Putamen (tissue), 1 donor: ENCODE results near the gene FOXO1.

Source experiments
- DNase-seq: peaks from one replicate; pipeline ENCODE4 v3.0.0-alpha.2; 2016; ENCODE audit warnings: low spot score

The FOXO1 gene

DNA sequence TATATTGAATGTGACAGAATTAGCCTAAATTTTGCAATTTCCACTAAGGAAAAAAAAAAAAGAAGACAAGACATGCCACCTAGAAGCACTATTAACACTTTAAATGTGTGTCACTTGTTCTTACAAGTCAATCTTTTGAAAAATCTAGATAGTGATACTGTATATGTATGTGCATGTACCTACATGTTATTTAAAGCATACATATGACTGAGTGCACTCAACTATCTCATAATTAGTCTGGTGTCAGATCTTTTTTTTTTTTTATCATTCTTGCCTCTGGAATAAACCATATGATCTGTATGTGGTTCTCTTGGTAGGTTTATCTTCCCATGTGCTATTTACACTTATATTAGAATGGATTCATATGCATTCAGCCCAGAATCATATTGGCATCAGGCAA, 62.3 kb downstream of the FOXO1 start:
- DNase-seq: no peak

- no peak for DNase-seq
Observed at GRCh38 chr13:40600149-40600751, 66.2 kb downstream of the FOXO1 start.

DNA sequence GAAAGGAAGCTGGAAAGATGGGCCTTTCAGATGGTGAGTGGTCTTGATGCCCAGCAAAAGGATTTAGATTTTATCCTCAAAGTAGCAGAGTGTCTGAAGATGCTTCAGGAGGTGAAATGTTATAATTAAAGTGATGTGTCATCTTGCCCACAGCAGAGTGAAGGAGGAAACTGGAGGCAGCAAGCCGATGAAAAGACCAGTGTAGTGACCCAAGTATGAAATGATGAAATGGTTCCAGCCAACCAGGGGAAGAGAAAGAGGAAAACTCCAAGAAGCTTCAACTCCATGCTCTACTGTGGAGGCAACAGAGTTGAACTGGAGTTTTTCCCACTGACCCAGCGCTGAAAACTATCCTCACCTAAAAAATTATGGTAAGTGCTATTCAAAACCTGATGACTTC, 66.7 kb downstream of the FOXO1 start:
- DNase-seq: no peak

- DNase-seq: no peak
Observed at GRCh38 chr13:40599124-40599523, 67.3 kb downstream of the FOXO1 start.

- no peak for DNase-seq
Observed at GRCh38 chr13:40598569-40598968, 67.9 kb downstream of the FOXO1 start.

GRCh38 chr13:40597735-40598365, 68.6 kb downstream of the FOXO1 start:
- DNase-seq: no peak

DNA sequence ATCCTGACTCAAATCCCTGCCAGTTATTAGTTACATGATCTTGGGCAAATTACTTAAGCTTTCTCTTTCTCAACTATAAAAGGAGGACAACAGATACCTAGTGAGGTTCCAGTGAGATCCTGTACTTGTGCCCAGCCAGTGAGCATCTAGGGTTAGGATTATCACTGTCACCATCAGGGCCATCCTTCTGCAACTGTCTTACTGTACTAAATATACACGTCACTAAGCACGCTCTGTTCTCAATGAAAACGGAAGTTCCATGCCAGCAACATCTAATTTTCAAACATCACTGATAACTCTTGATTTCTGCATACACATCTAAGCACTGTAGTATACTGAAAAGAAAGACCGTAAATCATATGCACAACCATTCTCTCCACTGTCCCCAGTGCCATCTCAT, 70.0 kb downstream of the FOXO1 start:
- no peak for DNase-seq

GRCh38 chr13:40595693-40596092, 70.7 kb downstream of the FOXO1 start:
- DNase-seq: no peak

DNA sequence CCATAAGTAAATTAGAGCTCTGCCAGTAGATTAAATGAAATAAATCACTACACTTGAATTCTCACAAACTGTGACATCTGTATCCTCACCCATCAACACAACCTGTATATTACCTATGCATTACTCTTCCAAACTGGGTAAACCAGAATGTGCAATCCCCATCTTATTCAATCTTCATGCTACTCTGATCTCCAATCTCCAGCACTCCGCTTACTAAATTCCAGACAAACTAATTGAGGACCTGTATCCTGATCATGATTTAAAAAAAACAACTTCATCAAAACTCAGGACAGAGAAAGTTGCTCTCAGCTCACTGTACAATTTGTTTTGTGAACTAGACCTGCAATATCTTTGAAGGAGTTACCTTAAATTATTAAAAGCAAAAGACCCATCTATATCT, 74.4 kb downstream of the FOXO1 start:
- DNase-seq: no peak

GRCh38 chr13:40591091-40591490, 75.3 kb downstream of the FOXO1 start:
- DNase-seq: no peak

GRCh38 chr13:40590112-40590862, 76.2 kb downstream of the FOXO1 start:
- DNase-seq: no peak

DNA sequence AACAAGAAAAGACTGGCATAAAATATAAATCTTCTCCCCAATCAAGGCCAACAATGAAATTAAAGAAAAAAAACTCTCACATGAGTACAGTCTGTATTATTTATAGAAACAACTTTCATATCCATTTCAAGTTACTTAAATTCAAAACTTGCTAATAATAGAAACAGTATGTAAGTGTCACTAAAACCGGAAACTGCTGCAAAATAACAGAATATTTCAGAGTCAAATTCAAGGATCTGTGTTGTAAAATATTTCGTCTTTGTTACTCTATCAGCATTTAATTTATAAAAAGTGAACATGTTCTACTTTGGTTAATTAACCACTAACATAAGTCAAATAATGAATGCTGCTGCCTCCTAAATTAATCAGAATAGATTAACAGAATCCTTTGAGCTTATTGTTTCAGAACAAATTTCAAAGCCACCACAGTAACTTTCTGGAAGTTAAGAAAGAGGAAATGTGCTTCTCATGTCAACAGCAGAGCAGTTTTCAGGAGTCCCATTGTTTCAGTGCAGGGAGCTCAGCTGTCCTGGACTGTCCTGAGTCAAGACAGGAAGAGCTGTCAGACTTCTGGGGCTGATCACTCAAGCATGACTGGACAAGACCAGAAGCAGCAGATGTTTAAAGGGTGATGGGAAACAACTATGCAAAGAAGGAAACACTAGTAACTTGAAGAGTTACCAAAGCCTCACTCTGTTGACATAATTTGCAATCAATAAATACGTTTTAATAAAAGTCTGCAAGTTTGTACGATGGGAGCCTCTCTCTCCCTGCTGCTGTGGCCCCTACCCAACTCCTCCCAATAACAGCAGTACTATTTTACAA, 76.9 kb downstream of the FOXO1 start:
- peak; percentile 66 for DNase-seq

DNA sequence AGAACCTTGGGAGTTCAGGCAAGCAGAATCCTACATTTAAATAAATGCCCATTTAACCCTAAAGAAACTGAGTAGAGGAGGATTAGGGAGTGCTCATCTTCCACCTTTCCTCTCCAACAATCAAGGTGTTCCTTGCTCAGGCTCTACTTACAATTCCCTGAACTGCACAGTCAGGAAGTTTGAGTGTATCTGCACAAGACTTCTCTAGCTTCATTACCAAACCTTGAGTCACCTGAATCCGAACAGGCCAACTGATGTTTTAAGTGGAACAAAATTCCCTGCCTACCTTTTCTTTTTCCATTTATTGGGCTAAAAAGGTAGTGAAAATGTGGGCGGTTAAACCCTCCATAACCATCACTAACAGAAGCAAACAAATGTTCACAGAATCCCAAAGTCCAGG, 78.3 kb downstream of the FOXO1 start:
- DNase-seq: no peak

- DNase-seq: peak; percentile 65
Observed at GRCh38 chr13:40586886-40587565, 79.4 kb downstream of the FOXO1 start.

DNA sequence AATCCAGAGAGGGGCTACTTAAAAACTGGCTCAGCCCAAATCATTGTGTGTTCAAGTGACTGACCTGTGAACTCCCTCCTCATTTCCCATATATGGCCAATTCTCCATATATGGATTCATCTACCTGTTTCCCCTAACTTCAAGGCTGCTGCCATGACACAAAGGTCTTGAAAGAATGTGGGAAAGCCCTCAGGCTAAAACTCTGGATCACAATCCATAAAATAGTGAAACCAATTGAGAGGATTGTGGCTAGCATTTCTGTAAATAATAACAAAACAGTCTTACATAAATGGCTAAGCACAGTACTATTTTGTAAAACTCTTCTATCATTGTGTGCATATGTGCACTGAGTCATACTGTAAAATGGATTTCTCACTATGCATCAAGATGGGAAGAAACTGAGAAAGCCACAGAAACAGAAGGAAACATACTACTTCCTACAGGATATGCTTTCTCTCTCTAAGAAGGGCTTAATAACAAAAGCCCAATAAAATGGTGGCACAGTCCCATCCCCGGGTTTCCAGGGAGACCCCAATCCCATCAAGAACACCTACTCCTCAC, 80.5 kb downstream of the FOXO1 start:
- DNase-seq: no peak

DNA sequence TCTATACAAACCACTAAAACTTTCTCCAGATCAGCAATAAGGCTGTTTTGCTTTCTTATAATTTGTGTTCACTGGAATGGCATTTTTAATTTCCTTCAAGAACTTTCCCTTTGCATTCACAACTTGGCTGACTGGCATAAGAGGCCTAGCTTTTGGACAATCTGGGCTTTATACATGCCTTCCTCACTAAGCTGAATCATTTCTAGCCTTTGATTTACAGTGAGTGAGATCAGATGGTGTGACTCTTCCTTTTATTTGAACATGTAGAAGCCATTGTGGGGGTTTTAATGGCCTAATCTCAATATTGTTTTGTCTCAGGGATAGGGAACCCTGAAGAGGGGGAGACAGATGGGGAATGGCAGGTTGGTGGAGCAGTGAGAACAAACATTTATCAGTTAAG, 82.7 kb downstream of the FOXO1 start:
- no peak for DNase-seq

- no peak for DNase-seq
Observed at GRCh38 chr13:40582531-40582930, 83.9 kb downstream of the FOXO1 start.

- no peak for DNase-seq
Observed at GRCh38 chr13:40581277-40581579, 85.2 kb downstream of the FOXO1 start.

DNA sequence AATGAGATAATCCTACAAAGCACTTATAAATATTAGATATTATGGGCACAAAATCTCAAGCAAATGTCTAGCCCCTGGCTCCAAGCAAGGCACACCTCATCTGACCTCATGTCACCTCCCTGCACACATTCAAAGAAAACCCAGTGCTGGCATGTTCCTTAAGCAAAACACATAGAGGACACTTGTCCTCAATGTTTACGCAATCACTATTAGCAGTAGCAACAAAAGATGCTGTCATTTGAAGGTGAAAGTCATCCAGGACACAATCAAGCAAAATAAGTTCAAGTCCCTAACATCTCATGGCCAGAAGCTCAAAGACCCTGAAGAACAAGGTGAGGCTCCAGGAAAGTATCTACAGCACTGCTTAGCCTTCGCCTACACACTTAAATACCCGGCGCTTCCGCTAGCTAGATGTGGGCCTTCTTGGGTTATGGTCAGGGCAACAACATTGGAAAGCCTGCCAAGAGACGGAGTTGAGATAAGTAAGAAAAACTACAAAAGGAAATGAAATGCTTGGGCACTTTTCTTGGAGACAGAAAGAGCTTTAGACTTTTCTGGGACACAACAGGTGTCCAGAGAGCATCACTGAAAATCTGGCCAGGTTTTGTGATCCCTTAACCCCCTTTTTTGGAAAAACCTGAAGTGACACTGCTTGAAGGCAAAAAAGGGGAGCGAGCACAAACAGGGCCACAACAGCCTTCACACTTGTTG, 85.7 kb downstream of the FOXO1 start:
- no peak for DNase-seq

GRCh38 chr13:40579535-40579934, 86.9 kb downstream of the FOXO1 start:
- DNase-seq: no peak

DNA sequence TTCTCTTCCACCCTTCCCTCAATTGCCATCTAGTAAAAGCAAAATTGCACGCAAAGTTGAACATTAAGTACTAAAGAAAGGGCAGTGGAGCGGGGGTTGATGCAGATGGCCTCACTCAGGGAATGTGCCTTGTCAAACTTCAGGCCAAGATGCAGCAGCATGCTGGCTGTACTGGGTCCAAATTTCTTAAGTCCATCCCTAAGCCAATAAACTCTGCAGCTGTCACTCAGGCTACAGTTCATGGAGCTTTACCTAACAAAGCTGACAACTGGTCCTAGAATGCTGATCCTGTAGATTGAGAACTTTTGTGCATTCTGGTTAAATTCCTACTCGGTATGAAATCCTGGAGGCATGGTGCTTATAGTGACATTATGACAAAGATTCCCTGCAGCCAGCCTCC, 88.4 kb downstream of the FOXO1 start:
- no peak for DNase-seq
